NCI-H1048 (cell line): ENCODE results near the gene NTNG1.
"Not testable (repeated sequence)": the region's sequence is repeated elsewhere in the genome, so short reads cannot be mapped to it uniquely, and the experiment has no call there.

Experiments used
- DNase-seq: peaks from one replicate; lab custom pipeline; 2025; lab: John Stamatoyannopoulos, UW

The NTNG1 gene

GRCh38 chr1:107198561-107198960 is 57.7 kb downstream of the NTNG1 start:
- DNase-seq = no peak

GRCh38 chr1:107200631-107201030 is 59.8 kb downstream of the NTNG1 start:
- no peak for DNase-seq

- no peak for DNase-seq
These were observed 61.2 kb downstream of the NTNG1 start for GRCh38 chr1:107202007-107202406.

GRCh38 chr1:107213225-107213624 is 72.4 kb downstream of the NTNG1 start:
- no peak for DNase-seq

DNA sequence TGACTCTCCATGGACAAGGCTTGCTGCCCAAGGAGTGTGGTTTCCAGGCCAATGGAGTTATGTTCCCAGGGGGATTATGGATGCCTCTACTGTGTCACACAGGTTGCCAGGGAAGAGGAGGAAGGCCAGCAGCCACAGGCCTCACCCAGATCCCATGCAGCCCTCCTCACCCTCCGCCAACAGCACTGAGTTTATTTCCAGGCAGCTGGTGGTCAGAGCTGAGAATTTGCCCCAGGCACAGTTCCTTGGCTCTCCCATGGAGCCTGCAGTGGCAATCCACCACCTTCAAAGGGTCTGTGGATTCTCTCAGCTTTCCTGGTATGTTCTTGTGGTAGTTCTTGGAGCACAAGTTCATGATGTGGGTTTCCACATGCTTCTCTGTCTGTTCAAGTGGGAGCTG is 79.2 kb downstream of the NTNG1 start:
- DNase-seq = no peak

DNA sequence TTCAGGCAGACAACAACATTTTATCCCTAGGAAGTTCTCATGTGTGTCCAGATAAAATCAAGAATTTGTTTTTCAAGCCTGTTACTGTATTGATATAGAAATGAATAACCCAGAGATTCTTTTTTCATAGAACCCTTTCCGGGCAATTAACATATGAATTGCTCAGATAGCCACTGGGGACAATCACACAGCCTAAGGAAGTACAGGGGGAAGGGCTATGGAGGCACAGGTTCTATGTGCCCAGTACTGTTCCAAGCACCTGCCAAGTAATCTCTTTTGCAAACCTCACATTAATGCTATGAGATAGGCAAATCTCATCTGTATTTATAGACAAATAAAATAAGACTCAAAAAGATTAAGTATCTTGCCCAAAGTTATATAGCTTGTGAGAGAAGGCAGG is 84.9 kb downstream of the NTNG1 start:
- no peak for DNase-seq

DNA sequence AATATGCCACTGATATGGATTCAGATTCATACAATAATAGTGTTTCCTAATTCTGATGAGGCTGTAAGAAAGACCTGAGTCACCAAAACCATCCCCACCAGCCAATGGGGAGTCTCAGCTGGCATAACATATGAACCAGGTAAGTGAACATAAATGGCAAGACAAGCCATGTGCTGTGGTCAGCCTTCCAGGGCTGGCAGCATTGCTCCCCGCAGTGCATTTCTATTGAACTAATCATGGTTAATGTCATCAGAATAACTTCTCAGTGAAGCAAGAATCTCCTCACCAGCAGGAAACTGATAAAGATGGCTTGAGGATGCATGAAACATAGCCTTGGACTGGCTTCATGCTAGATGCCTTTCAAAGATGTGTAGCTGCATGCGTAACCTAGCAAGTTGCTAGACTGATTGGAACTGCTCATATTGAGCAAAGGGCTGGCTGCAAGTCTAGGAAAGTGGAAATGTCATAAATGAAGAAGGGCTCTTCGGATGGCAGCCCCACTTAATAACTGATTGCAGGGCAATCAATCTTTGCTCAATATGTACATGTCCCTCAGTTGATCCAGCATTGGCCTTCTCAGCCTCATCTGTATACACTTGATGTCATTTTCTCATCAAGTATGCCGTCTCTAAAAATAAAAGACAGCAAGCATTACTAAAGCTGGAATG is 88.0 kb downstream of the NTNG1 start:
- no peak for DNase-seq

- DNase-seq = no peak
These were observed 88.9 kb downstream of the NTNG1 start for GRCh38 chr1:107229711-107230110.

GRCh38 chr1:107230121-107230520 is 89.3 kb downstream of the NTNG1 start:
- DNase-seq = no peak

DNA sequence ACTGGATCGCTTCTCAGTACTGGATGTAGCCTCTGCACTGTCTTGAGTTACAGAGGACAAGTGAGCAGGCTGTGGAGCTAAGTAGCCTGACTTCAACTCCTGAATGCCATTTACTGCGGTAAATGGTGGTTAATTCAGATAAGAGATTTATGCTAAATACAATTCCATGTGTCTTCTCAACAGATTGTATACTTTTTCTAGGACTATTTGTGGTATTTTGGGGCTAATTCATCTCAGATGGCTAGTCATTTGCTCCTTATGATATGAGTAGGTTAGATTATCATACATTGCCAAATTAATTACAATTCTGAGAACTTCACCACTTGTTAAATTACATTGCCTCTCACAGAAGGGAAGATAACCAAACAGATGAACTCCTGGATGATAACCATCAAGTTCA is 90.5 kb downstream of the NTNG1 start:
- DNase-seq = no peak

DNA sequence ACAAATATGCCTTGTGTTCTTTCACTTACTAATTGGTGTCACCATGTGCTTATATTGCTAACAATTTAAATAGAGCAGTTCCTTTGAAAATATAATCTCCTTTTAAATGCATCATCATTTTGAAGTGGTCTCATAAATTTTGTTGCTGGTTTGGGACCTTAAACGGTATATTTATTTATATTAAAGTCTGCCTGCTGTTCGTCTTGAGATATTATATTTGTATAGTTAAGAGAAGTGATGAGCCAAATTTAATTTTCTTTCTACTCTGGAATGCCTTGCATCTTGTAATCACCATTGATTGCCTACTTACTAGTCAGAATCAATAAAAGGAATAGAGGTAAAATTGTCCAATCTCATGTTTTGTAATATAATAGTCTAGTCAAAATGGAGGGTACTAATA is 91.6 kb downstream of the NTNG1 start:
- no peak for DNase-seq

DNA sequence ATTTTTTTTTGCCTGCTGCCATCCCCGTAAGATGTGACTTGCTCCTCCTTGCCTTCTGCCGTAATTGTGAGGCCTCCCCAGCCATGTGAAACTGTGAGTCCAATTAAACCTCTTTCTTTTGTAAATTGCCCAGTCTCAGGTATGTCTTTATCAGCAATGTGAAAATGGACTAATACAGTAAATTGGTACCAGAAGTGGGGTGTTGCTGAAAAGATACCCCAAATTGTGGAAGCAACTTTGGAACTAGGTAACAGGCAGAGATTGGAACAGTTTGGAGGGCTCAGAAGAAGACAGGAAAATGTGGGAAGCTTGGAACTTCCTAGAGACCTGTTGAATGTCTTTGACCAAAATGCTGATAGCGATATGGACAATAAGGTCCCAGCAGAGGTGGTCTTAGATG is 95.9 kb downstream of the NTNG1 start:
- DNase-seq = not testable (repeated sequence)

- no peak for DNase-seq
These were observed 102.6 kb downstream of the NTNG1 start for GRCh38 chr1:107243461-107243860.

- DNase-seq = no peak
These were observed 104.1 kb downstream of the NTNG1 start for GRCh38 chr1:107244709-107245500.

DNA sequence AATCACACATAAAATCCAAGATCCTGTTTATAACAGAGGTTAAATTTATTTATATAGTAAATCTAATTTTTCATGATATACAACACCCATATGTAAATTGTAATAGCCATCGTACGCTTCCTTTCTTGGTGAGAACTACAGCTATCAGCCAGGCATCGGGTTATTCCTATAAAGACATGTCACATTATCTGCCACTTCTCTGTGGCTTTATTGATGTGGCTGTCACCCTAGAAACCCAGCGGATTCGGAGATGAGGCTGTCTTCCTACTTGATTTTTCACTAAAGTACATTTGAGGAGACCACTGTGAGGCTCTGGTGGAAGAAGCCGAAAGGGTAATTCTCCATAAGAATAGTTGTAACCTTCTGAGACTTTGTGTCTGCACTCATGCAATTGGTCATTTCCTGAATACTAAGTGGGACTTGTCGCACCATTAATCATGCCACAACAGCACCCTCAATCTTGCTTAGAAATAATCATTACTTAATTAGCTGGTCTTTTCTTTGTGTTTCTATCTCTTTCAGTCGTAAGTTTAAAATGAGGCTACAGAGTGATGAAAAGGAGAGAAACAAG is 106.0 kb downstream of the NTNG1 start:
- DNase-seq = no peak

- no peak for DNase-seq
These were observed 106.8 kb downstream of the NTNG1 start for GRCh38 chr1:107247679-107248078.

DNA sequence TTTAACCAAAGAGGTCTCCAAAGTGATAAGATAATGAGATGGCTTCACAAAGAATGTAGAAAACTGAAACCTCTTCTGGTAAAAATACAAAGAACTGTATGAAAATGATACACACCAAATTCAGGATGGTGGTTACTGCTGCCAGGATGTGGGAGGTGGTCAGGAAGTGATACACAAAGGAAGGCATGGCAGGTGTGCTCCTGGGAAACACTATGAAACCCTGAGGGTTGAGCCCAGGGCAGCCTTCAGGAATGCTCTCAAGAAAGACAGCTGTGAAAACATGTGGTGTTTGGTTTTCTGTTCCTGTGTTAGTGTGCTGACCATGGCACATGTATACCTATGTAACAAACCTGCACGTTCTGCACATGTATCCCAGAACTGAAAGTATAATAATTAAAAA is 109.3 kb downstream of the NTNG1 start:
- no peak for DNase-seq

DNA sequence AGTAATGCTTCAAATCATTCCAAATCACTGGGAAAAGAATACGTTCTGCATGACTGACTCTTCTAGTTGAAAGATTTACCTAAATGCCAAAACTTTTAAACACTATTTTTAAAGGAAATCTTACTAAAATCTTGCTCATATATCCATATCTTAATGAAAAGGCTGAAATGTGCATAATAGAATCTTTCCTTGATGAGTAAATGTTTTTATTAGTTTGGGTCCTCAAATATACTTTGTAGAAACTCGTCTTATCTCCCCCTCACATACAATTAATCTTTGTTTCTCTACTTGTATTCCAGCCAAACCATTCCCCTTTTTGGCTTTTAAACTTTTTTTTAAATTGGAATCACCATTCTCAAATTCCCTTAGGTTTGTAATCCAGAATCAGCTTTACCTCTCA is 110.2 kb downstream of the NTNG1 start:
- DNase-seq = no peak

- no peak for DNase-seq
These were observed 111.0 kb downstream of the NTNG1 start for GRCh38 chr1:107251839-107252238.

- DNase-seq = no peak
These were observed 111.4 kb downstream of the NTNG1 start for GRCh38 chr1:107252271-107252670.

DNA sequence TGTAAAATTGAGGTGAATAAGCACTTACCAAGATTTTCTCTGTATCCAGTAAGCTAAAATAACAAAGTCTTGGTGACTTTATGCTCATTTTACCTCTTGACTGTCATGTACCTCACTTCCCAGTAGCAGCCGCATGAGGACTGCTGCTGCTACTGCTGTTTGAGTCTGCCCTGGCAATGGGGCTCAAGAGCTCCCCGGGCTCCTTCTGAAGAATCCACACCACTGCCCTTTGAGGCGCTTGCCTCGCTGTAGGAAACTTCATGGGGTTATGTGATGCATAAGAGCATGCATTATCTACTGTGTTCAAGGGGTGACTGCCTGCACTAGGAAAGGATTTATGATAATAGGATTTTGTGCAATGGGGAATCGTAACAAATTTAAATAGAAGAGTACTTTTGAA is 113.5 kb downstream of the NTNG1 start:
- no peak for DNase-seq

GRCh38 chr1:107255469-107255868 is 114.6 kb downstream of the NTNG1 start:
- no peak for DNase-seq
